ENCODE measurements around the gene CNPY4.

The CNPY4 gene

DNA sequence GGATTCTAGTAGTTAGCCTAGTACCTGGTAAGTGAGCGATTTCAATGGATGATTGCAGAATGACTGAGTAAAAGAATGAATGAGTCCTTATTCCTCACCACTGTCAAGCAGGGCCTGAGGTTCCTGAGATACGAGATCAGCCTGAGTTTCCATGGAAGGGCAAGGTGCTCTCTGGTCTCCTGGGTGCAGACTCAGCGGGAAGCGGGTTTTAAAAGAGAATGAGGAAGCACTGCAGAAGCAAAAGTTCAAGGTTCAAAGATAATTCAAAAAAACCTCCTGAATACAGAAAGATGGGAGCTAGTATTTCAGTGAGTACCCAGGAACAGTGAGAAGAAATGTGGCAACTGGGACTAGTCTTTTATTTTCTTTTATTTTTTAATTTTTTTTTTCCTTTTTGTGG, 42.2 kb upstream of the CNPY4 start:
- H4K20me1 ChIP-seq (ENCODE audit: insufficient read depth, low read length): no peaks in the 10 kb centered on the region
- no peak overlapping the region for H2AFZ ChIP-seq (ENCODE audit: low read length)
- no peak overlapping the region for H3K4me3 ChIP-seq (ENCODE audit: low read length)
- no peak overlapping the region for H3K4me2 ChIP-seq (ENCODE audit: low read depth, low read length)
- peaks cover 6% of the 10 kb centered on the region; the same call in 1 of the 2 replicates for H3K4me1 ChIP-seq (ENCODE audit: low read length)
- TF ChIP-seq EZH2phosphoT487 (IDR thresholded peaks at IDR 0.05; ENCODE audit: low read length): no peak
- TF ChIP-seq, protein P1, sequence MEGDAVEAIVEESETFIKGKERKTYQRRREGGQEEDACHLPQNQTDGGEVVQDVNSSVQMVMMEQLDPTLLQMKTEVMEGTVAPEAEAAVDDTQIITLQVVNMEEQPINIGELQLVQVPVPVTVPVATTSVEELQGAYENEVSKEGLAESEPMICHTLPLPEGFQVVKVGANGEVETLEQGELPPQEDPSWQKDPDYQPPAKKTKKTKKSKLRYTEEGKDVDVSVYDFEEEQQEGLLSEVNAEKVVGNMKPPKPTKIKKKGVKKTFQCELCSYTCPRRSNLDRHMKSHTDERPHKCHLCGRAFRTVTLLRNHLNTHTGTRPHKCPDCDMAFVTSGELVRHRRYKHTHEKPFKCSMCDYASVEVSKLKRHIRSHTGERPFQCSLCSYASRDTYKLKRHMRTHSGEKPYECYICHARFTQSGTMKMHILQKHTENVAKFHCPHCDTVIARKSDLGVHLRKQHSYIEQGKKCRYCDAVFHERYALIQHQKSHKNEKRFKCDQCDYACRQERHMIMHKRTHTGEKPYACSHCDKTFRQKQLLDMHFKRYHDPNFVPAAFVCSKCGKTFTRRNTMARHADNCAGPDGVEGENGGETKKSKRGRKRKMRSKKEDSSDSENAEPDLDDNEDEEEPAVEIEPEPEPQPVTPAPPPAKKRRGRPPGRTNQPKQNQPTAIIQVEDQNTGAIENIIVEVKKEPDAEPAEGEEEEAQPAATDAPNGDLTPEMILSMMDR (IDR thresholded peaks at IDR 0.05; ENCODE audit: low read length): no peak
- TF ChIP-seq EZH2 (optimal IDR thresholded peaks at IDR 0.05; ENCODE audit: low read depth, low read length): no peak
- H3K27ac ChIP-seq (ENCODE audit: low read length): no peak overlapping the region
- no peaks in the 10 kb centered on the region for H3K27me3 ChIP-seq (replicated peaks; ENCODE audit: insufficient read depth, low read length)
- H3F3A ChIP-seq (ENCODE audit: insufficient read depth, low read length): peaks cover 8% of the 10 kb centered on the region
- no peak overlapping the region for H3K9ac ChIP-seq (ENCODE audit: low read length)
- peaks cover 42% of the 10 kb centered on the region for H3K36me3 ChIP-seq (replicated peaks; ENCODE audit: insufficient read depth, low read length)
- no peak for DNase-seq
- no peaks in the 10 kb centered on the region for H3K9me2 ChIP-seq (replicated peaks; ENCODE audit: insufficient read depth, low read length)
- no peaks in the 10 kb centered on the region for H3K9me3 ChIP-seq (replicated peaks; ENCODE audit: insufficient read depth, low read length)
- peaks cover 48% of the 10 kb centered on the region for H3K79me2 ChIP-seq (ENCODE audit: low read length)

DNA sequence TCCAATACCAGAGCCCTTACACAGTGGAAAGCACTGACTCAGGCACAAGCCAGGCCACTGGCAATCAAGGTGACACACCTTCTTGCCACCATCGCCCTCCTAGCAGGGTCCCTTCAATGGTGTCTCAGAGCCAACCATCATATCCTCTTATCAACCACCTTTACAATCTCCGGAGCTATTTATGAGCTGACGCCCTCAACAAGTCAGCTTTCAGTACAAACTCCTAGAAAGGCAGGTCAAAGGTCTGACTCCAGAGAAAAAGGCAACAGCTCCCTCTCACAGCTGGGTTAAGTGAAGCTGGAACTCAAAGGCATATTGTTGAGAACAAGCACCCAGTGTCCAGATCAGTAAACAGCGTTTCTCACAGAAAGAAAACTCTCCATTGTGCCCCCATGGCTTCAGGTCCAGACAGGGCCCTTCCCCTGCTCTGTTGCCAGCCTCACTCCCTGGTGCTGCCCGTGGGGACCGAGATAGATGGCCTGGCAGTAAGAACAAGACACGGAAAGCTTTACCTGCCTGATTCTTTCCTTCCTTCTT, 40.3 kb upstream of the CNPY4 start:
- H3F3A ChIP-seq (ENCODE audit: insufficient read depth, low read length): peaks cover 17% of the 10 kb centered on the region
- no peaks in the 10 kb centered on the region for H3K9me3 ChIP-seq (replicated peaks; ENCODE audit: insufficient read depth, low read length)
- no peaks in the 10 kb centered on the region for H4K20me1 ChIP-seq (ENCODE audit: insufficient read depth, low read length)
- TF ChIP-seq, protein P1 (IDR thresholded peaks at IDR 0.05; ENCODE audit: low read length): no peak
- TF ChIP-seq EZH2phosphoT487 (IDR thresholded peaks at IDR 0.05; ENCODE audit: low read length): no peak
- no peak for TF ChIP-seq EZH2 (optimal IDR thresholded peaks at IDR 0.05; ENCODE audit: low read depth, low read length)
- H3K27me3 ChIP-seq (replicated peaks; ENCODE audit: insufficient read depth, low read length): no peaks in the 10 kb centered on the region
- no peak overlapping the region for H3K27ac ChIP-seq (ENCODE audit: low read length)
- H3K79me2 ChIP-seq (ENCODE audit: low read length): peaks cover 48% of the 10 kb centered on the region
- peaks cover 11% of the 10 kb centered on the region for H3K4me1 ChIP-seq (ENCODE audit: low read length)
- peaks cover 30% of the 10 kb centered on the region for H3K36me3 ChIP-seq (replicated peaks; ENCODE audit: insufficient read depth, low read length)
- H3K9ac ChIP-seq (ENCODE audit: low read length): no peak overlapping the region
- H3K4me2 ChIP-seq (ENCODE audit: low read depth, low read length): no peak overlapping the region
- no peak overlapping the region for H2AFZ ChIP-seq (ENCODE audit: low read length)
- no peak overlapping the region for H3K4me3 ChIP-seq (ENCODE audit: low read length)
- no peaks in the 10 kb centered on the region for H3K9me2 ChIP-seq (replicated peaks; ENCODE audit: insufficient read depth, low read length)
- DNase-seq: no peak

DNA sequence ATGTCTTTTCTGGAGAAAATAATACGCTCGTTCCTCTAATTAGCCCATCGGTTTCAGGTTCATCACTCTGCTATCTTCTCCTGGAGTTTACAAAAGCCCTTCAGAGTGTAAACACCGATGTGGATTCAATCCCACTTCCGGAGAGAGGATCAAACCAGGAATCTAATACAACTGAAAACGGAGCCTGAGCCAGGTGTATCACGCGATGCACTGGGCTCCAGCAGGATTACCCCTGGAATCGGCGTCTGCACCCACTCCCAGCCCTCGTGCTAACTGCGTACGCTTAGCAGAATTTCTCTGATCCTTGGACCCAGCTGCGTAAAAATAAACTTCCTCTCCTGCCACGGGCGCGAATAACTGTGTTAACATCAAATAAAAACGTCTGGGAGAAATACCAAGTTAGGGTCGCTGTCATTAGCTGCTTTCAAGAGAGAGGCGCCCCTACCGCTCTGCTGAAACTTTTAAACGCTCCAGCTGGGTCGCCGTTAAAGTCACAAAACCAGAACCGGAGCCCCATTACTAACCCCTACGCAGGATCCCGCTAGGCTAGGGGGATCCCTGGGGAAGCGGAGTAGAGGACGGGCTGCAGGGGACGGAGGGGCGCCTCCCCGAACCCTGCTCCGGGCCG, 38.4 kb upstream of the CNPY4 start:
- Histone ChIP-seq H3K9me2 (replicated peaks; ENCODE audit: insufficient read depth, low read length) (no peaks in the 10 kb centered on the region), H3K36me3 (replicated peaks; ENCODE audit: insufficient read depth, low read length) (peaks cover 13% of the 10 kb centered on the region; the same call in 1 of the 2 replicates), H3K27me3 (replicated peaks; ENCODE audit: insufficient read depth, low read length) (no peaks in the 10 kb centered on the region), H2AFZ (ENCODE audit: low read length) (peak overlapping the region; percentile 46), H3K4me3 (ENCODE audit: low read length) (peak overlapping the region; percentile 94), H4K20me1 (ENCODE audit: insufficient read depth, low read length) (no peaks in the 10 kb centered on the region), H3K4me1 (ENCODE audit: low read length) (peaks cover 11% of the 10 kb centered on the region), H3K4me2 (ENCODE audit: low read depth, low read length) (peak overlapping the region; percentile 98), H3K9ac (ENCODE audit: low read length) (peak overlapping the region; percentile 92), H3K9me3 (replicated peaks; ENCODE audit: insufficient read depth, low read length) (no peaks in the 10 kb centered on the region), H3F3A (ENCODE audit: insufficient read depth, low read length) (peaks cover 17% of the 10 kb centered on the region), H3K79me2 (ENCODE audit: low read length) (peaks cover 48% of the 10 kb centered on the region), H3K27ac (ENCODE audit: low read length) (peak overlapping the region; percentile 93; the same call in 1 of the 2 replicates)
- no peak for DNase-seq
- TF ChIP-seq, protein P1 (IDR thresholded peaks at IDR 0.05; ENCODE audit: low read length): no peak
- TF ChIP-seq EZH2 (optimal IDR thresholded peaks at IDR 0.05; ENCODE audit: low read depth, low read length) (no peak), EZH2phosphoT487 (IDR thresholded peaks at IDR 0.05; ENCODE audit: low read length) (no peak)
